Mucosa of descending colon (tissue), 3 donors: ENCODE data around the gene NAA38. TPM values are rescaled to one million over a fixed set of nuclear protein-coding genes. Genes with fewer than 3 reads are reported as not detected.

Source experiments
- ATAC-seq: fragments of 200-7000 bp; cut with Tn5 transposase; one replicate; pipeline ENCODE4 v1.9.1; 2020; ENCODE audit warnings: mild to moderate bottlenecking, moderate library complexity
- DNase-seq, 3 donors: peaks; one replicate each; pipeline ENCODE4 v3.0.0-alpha.2; 2020
- H3K36me3 ChIP-seq: fragments of 200-600 bp; one replicate; pipeline ENCODE4 v1.8.0; 2021; ENCODE audit warnings: low read depth, mild to moderate bottlenecking
- H3K4me1 ChIP-seq: fragments of 200-600 bp; one replicate; pipeline ENCODE4 v1.8.0; 2021; ENCODE audit warnings: low read depth, mild to moderate bottlenecking
- H3K4me3 ChIP-seq: fragments of 200-600 bp; one replicate; pipeline ENCODE4 v1.8.0; 2021; ENCODE audit warnings: mild to moderate bottlenecking
- H3K9me3 ChIP-seq: fragments of 200-600 bp; one replicate; pipeline ENCODE4 v1.8.0; 2021; ENCODE audit warnings: mild to moderate bottlenecking
- CTCF ChIP-seq: fragments of 200-600 bp; IDR thresholded peaks from one replicate; pipeline ENCODE4 v1.8.0; 2022; ENCODE audit warnings: antibody characterized with exemption, mild to moderate bottlenecking
- intact Hi-C, 2 donors: fragments of 100-400 bp; cut with DNase I in 1 of 2; cut with micrococcal nuclease in 1 of 2; formaldehyde crosslinking; loops; one replicate each; pipeline versions ENCODE4 v1.11.0 to v1.11.1; 2022; cut with DNase I, micrococcal nuclease
- total RNA-seq, 3 donors: library from RNA; stranded (reverse); fragmentation: NEBNext Ultra II Directional in 2 of 3; extraction: Animal tissue kit (Norgen Biotek cat#: 25700) in 2 of 3; gene quantifications; one replicate each; pipeline versions ENCODE4 v1.2.1 to v1.2.4, GENCODE V29; 2021 to 2023
- donor health status: DM: no; HTN: no; CAD: no; lungs with moderate emphysema.
- donor health status: DM: no; HTN: no; CAD: no.
- donor health status: DM: no; HTN: yes; CAD: no.

Gene NAA38
- total RNA-seq, 3 donors from 2014 or later, result 51.2 to 73.5 (median 58.2) TPM

DNA sequence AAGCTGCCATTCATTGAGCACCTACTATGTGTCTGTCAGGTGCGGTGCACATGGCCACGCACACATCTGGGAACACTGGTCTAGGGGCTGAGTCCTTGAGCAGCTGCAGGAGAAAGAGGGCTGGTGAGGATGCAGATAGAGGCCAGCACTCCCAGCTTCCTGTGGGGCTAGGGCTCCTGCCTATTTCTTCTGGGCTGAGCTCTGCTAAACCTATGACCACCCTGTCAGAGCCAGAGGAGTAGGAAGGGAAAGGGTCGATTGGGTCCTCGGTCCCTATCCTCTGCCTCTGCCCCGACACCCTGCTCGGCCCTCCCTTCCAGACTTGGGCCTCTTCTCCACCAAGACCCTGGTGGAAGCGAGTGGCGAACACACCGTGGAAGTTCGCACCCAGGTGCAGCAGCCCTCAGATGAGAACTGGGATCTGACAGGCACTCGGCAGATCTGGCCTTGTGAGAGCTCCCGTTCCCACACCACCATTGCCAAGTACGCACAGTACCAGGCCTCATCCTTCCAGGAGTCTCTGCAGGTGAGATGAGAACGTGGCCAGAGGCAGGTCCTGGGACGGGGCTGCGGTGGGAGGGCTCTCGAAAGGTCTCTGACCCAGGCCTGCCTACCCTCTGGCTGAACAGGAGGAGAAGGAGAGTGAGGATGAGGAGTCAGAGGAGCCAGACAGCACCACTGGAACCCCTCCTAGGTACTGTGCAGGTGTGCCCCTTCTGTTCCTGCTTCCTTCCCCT, 6.5 kb downstream of the NAA38 start:
- H3K9me3 ChIP-seq, result no peaks in the 10 kb centered on the region
- H3K4me3 ChIP-seq, result no peak overlapping the region
- H3K4me1 ChIP-seq, result peaks cover 18% of the 10 kb centered on the region
- peaks cover 7% of the 10 kb centered on the region for H3K36me3 ChIP-seq
- ATAC-seq, result peak; percentile 0
- DNase-seq, result peak in 2 of 3 donors; percentile 12 to 57
- TF ChIP-seq CTCF, result no peak
- intact Hi-C loops, result no loop called here

GRCh38 chr17:7849751-7850504, 7.4 kb downstream of the NAA38 start:
- Histone ChIP-seq H3K36me3 (peaks cover 7% of the 10 kb centered on the region), H3K4me3 (no peak overlapping the region), H3K4me1 (peaks cover 17% of the 10 kb centered on the region), H3K9me3 (no peaks in the 10 kb centered on the region)
- DNase-seq, result no peak
- no peak for TF ChIP-seq CTCF
- ATAC-seq, result no peak
- intact Hi-C loops, result no loop called here

GRCh38 chr17:7849130-7849750, 8.1 kb downstream of the NAA38 start:
- intact Hi-C loops, result no loop called here

DNA sequence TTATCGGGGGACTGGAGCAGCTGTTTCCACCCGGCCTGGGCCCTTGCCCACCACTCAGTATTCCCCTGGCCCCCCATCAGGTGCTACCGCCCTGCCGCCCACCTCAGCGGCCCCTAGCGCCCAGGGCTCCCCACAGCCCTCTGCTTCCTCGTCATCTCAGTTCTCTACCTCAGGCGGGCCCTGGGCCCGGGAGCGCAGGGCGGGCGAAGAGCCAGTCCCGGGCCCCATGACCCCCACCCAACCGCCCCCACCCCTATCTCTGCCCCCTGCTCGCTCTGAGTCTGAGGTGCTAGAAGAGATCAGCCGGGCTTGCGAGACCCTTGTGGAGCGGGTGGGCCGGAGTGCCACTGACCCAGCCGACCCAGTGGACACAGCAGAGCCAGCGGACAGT, 8.6 kb downstream of the NAA38 start:
- ATAC-seq (no peak), DNase-seq (peak in 1 of 3 donors; percentile 44)
- Histone ChIP-seq H3K4me3 (no peak overlapping the region), H3K36me3 (peaks cover 7% of the 10 kb centered on the region), H3K9me3 (no peaks in the 10 kb centered on the region), H3K4me1 (peaks cover 16% of the 10 kb centered on the region)
- TF ChIP-seq CTCF, result no peak
- intact Hi-C loops, result no loop called here

More at GRCh38 chr17:7849130-7849750, 8.1 kb downstream of the NAA38 start:
- Histone ChIP-seq H3K4me1 (peaks cover 16% of the 10 kb centered on the region), H3K4me3 (no peak overlapping the region), H3K36me3 (peaks cover 7% of the 10 kb centered on the region), H3K9me3 (no peaks in the 10 kb centered on the region)
- ATAC-seq (no peak), DNase-seq (peak in 2 of 3 donors; percentile 11 to 61)
- TF ChIP-seq CTCF, result no peak

DNA sequence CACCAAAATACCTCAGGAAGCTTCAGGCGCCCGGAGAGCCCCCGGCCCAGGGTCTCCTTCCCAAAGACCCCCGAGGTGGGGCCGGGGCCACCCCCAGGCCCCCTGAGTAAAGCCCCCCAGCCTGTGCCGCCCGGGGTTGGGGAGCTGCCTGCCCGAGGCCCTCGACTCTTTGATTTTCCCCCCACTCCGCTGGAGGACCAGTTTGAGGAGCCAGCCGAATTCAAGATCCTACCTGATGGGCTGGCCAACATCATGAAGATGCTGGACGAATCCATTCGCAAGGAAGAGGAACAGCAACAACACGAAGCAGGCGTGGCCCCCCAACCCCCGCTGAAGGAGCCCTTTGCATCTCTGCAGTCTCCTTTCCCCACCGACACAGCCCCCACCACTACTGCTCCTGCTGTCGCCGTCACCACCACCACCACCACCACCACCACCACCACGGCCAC, 9.2 kb downstream of the NAA38 start:
- H3K4me3 ChIP-seq, result no peak overlapping the region
- intact Hi-C loops, result no loop called here
- peak in 2 of 3 donors; percentile 31 to 50 for DNase-seq
- H3K36me3 ChIP-seq, result peaks cover 6% of the 10 kb centered on the region
- H3K4me1 ChIP-seq, result peaks cover 16% of the 10 kb centered on the region
- H3K9me3 ChIP-seq, result no peaks in the 10 kb centered on the region
- no peak for TF ChIP-seq CTCF
- ATAC-seq, result no peak
